GM18508 (cell line): ENCODE measurements around the gene WASHC4.

Experiments used
- ATAC-seq: cut with Tn5 transposase; IDR thresholded peaks from one replicate; pipeline ENCODE4 v1.9.1; 2021; ENCODE audit warnings: moderate number of reproducible peaks; ENCODE audit not compliant: insufficient read depth, unreplicated experiment

The WASHC4 gene

DNA sequence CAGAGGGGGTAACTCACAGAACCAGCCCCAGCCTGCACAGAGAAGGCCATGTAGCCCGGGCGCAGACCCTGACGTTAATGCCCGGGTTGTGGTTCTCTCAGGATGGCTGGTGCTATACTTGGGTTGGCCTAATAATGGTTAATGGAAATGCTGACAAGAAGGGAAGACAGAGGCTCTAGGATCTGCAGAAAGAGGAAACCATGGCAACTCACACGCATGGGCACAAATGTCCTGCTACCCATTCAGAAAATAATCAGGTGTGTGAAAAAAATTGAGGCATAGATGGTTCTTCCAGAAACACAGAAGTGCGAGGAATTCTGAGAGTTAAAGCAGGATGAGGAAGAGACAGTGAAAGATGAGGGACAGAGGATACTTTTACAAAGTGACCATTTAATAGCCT lies 94.7 kb downstream of the WASHC4 start:
- no peak for ATAC-seq

DNA sequence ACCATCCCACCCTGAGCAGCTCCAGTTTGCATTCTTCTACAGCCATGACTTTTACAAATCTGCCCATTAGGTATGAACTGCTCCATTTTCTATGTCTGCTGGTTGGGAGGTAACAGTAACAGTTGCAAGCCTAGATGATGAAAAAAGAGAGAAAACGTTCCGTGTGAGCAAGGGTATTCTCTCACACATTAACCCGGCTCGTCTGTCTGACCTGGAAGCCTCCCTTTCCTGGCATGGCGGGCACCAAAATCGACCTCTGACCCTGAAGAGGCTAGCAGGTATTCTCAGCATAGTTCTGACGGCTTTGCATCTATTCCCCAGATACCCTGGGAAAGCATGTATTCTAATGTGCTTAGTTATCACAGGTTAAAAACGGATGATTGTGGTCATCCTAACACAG lies 96.6 kb downstream of the WASHC4 start:
- no peak for ATAC-seq

DNA sequence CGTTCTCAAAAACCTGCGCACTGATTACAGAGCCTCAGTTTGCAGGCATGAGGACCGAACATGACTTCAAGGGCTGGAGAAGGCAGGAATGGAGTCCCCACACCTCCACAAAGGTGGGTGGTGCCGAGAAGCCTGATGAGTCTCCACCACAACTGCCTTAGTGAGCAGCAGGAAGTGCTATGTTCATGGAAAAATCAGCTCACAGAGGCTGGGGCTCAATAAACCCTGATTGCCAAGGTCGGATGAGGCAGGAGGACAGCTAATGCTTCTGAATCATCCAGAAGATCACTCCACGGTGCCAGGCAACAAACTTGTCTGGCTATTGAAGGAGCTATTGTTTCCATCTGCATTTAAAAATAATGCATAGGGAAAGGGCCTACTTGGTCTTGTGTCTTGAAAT lies 97.4 kb downstream of the WASHC4 start:
- no peak for ATAC-seq

- no peak for ATAC-seq
Measured at GRCh38 chr12:105205322-105206048, 98.0 kb downstream of the WASHC4 start.

DNA sequence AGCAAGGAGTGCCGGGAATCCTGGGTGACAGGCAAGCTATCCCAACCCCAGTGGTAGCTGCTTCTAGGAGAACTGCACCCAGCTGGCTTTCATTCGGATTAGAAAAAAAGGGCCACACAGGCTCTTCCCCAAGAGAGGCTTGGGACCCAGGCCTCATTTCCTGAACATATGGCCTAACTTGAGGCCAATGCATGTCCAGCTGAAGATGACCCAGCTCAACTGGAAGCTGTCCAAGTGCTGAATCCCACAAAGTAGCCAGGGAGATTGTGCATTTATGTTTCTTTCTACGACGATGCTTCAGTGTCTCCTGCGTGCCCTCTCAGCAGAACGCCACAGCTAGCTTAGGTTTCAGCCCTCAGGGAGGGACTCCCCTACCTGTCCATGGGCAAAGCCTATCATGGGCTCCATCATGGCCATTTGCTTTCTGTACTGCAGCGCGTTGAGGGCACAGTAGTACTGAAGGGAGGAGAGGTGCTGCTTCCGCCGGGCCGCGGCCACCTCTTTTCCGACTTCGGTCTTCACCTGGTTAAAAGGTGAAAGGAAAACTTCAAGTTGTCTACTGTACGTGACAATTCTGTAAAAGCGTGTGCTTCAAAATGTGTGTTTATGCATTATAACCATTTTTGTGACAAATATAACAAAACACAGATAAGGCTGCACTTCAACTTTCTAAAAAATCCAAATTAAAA lies 99.3 kb downstream of the WASHC4 start:
- ATAC-seq = no peak

- ATAC-seq = no peak
Measured at GRCh38 chr12:105209091-105209490, 101.6 kb downstream of the WASHC4 start.

- no peak for ATAC-seq
Measured at GRCh38 chr12:105212438-105212837, 104.9 kb downstream of the WASHC4 start.

GRCh38 chr12:105214148-105214547 lies 106.6 kb downstream of the WASHC4 start:
- no peak for ATAC-seq

DNA sequence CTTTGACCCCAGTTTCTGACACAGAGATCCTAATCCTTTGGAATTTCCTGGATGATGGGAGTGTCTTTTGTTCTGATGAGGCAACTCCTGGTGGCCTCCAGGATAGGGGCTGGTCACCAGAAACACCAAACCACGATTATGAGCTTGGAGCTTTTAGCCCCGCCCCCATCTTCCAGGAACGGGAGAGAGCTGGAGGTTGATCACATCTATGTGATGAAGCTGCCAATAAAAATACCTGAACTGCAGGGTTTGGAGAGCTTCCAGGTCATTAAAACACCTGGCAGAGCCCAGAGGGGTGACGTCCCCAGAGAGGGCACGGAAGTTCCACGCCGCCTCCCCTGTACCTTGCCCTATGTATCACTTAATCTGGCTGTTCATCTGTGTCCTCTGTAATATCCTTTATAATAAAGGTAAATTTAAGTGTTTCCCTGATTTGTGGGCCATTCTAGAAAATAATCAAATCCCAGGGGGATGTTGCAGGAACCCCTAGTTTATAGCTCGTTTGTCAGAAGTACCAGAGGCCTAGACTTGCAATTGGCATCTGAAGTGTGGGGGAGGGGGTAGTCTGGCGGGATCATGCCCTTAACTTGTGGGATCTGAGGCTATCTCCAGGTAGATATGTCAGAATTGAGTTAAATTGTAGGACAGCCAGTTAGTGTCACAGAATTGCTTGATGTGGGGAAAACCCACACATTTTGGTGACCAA lies 107.3 kb downstream of the WASHC4 start:
- no peak for ATAC-seq

DNA sequence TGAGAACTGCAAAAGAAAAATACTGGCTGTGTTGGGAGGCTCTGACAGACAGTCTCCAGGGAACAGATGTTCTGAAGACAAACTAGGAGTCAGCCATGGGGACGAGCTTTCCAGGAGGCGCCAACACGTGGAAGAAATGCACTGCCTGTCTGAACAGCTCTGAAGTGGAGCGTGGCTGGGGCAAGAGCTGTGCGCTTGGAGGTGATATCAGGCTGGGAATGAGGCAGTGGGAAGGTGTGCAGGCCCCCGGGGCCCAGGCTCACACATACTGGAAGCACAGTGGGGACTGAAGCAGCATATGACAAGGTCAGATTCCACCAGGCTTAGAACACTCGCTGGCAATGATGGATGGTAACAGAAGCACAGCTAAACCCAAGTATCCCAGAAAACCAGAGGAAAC lies 110.9 kb downstream of the WASHC4 start:
- ATAC-seq = no peak
